Endothelial cell of hepatic sinusoid (primary cell): ENCODE data around the gene AMY1A.
"Not testable (repeated sequence)": the region's sequence is repeated elsewhere in the genome, so short reads cannot be mapped to it uniquely, and the experiment has no call there.

Source experiments
- in situ Hi-C: cut with HindIII; loops from 2 replicates; pipeline ENCODE4 v1.10.0; 2017; ENCODE audit warnings: low sequenced_read_pairs

AMY1A gene

GRCh38 chr1:103655460-103655859, at the start of gene AMY1A:
TSS of gene AMY1A (plus strand) at chr1:103655760. CDS start at chr1:103656331, 571 bp downstream.
- in situ Hi-C loops = not testable (repeated sequence)

GRCh38 chr1:103616362-103616761, 39.2 kb upstream of the AMY1A start:
- in situ Hi-C loops = no loop called here

- in situ Hi-C loops = not testable (repeated sequence)
These were observed 38.5 kb upstream of the AMY1A start, which contains the start of gene AMY2A for GRCh38 chr1:103616994-103617477. TSS of gene AMY2A (plus strand) at chr1:103617427. CDS start at chr1:103617441, 14 bp downstream.

GRCh38 chr1:103627436-103627835, 28.1 kb upstream of the AMY1A start:
- in situ Hi-C loops = not testable (repeated sequence)

- in situ Hi-C loops = not testable (repeated sequence)
These were observed 14.4 kb upstream of the AMY1A start for GRCh38 chr1:103641194-103641593.

- in situ Hi-C loops = not testable (repeated sequence)
These were observed 11.7 kb upstream of the AMY1A start for GRCh38 chr1:103643908-103644307.

- in situ Hi-C loops = not testable (repeated sequence)
These were observed 5.3 kb upstream of the AMY1A start for GRCh38 chr1:103650305-103650704.

GRCh38 chr1:103650889-103651288, 4.7 kb upstream of the AMY1A start:
- in situ Hi-C loops = not testable (repeated sequence)

GRCh38 chr1:103654133-103654532, 1.4 kb upstream of the AMY1A start:
- in situ Hi-C loops = not testable (repeated sequence)

- in situ Hi-C loops = not testable (repeated sequence)
These were observed 20.8 kb downstream of the AMY1A start for GRCh38 chr1:103676335-103676734.

GRCh38 chr1:103696110-103696509, 40.5 kb downstream of the AMY1A start, which contains the start of gene AMY1B:
TSS of gene AMY1B (minus strand) at chr1:103696210. CDS start at chr1:103695639, 571 bp downstream.
- in situ Hi-C loops = not testable (repeated sequence)

- in situ Hi-C loops = not testable (repeated sequence)
These were observed 41.9 kb downstream of the AMY1A start for GRCh38 chr1:103697430-103697829.

- in situ Hi-C loops = not testable (repeated sequence)
These were observed 45.1 kb downstream of the AMY1A start for GRCh38 chr1:103700669-103701068.

- in situ Hi-C loops = not testable (repeated sequence)
These were observed 45.7 kb downstream of the AMY1A start for GRCh38 chr1:103701256-103701655.

GRCh38 chr1:103707670-103708069, 52.1 kb downstream of the AMY1A start:
- in situ Hi-C loops = not testable (repeated sequence)

GRCh38 chr1:103710381-103710780, 54.8 kb downstream of the AMY1A start:
- in situ Hi-C loops = not testable (repeated sequence)
